Right forelimb (tissue), 1 donor: ENCODE results near the gene RIC8B.

Experiments used
- DNase-seq: peaks from one replicate; pipeline ENCODE4 v3.0.0-alpha.2; 2018

RIC8B gene

GRCh38 chr12:106759526-106760183 lies 14.8 kb upstream of the RIC8B start:
- DNase-seq, result no peak

GRCh38 chr12:106760184-106760531 lies 14.3 kb upstream of the RIC8B start:
- no peak for DNase-seq

DNA sequence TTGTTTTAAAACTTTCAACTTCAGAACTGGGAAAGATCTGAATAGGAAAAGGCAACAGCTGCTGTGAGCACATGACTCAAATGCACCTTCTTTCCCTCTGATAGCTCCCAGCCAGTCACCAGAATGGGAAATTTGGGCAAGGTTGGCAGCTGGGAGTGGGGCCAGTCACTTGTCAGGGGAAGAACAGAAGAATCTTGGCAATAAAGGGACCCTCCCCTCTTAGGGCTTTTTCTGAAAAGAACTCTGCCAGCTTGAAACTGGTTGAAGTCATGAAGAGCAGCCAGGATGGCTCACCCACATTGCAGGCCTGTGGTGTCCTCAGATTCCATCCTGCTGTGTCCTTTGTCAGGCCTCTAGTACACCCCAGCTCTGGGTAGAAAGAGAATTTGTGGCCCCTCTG lies 10.3 kb upstream of the RIC8B start:
- DNase-seq, result no peak

DNA sequence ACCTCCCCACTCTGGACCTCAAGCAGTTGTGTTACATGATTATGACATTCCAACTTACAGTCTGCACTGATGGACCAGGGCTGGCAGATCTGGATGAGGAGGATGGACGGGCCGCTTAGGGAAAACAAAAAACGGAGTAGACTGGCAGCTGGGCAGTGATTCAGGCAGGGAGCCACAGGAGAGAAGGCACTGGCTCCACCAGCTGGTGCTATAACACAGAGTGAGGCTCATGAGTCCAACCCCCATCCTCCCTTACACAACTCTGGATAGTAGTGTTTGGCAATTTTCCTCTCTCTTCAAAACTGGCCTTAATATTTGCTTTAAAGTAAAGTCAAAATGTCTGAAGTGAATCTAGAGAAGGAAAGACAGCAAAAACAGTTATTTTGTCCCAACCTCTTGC lies 9.7 kb upstream of the RIC8B start:
- no peak for DNase-seq

GRCh38 chr12:106766393-106766826 lies 8.1 kb upstream of the RIC8B start:
- no peak for DNase-seq

GRCh38 chr12:106767206-106767605 lies 7.3 kb upstream of the RIC8B start:
- DNase-seq, result no peak

DNA sequence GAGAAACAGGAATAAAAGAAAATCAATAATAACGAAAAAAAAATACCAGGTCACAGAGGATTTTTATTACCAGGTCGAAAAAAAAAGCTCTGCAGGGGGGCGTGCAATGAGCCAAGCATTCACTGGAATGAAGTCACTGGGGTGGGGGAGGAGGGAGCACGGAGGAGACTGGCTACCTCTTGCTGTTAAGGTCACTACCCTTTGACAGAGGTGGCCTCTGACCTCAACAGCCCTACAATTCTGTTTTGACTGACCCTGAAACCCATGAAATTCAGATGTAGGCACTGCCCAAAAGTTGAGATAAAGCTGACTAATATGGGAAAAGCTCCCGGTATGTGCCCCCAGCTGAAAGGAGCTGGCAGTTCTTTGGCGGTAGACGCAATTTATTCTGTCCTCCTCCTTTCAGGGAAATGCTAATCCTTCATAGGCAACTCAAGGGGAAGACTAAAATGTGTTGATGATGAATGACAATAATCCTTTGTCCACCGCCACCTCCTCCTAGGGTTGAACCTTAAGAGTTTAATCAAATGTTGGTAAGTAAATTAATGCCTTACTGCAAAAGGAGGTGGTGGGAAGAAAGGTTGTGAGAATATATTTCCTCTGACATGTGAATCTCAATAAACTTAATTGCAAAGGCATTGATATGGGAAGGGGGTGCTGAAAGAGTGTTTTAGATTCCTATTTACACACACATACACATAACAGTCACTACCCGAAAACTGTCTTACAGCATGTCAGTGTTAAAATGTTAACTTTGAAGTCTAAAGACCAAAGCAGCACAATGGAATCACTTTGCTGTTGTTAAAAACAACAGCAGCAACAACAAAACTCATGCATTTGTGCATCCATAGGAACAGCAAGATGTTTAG lies 6.3 kb upstream of the RIC8B start:
- no peak for DNase-seq

DNA sequence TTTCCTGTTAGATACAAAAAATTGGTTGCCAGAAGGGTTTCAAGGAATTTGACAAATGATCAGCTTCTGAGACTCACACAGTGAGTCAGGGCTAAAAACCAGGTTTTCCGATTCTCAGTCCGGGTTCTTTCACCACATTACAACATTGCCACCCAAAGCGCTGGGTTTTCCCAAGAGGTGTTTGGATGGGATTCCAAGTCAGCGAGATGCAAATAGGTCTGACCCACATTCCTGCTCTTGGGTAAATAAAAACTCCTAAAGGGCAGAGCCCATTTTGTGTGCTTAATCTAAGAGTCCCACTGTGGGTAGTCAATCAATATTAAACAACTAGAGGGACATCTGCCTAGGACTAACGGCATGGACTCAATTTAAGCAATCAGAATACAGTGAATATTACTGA lies 5.4 kb upstream of the RIC8B start:
- DNase-seq, result no peak

- no peak for DNase-seq
Measured at GRCh38 chr12:106769546-106769945, 4.9 kb upstream of the RIC8B start.

DNA sequence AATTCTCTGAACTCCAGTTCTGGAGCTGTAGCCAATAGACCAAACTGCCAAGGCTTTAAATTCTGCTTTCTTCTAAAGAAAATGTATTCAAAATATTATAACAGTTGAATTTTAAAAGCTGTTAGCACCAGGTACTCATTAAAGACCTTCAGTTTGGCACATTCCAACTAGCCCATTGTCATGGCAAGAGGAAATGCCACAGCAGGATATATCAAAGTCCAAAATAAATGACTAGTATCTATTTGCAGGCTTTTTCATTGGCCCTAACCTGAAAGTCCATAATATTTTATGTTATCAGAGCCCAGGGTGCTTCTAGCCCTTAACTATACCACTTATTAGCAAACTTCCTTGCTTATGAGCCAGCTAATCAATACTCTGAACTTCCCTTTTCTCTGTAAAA lies 3.1 kb upstream of the RIC8B start:
- DNase-seq, result no peak

DNA sequence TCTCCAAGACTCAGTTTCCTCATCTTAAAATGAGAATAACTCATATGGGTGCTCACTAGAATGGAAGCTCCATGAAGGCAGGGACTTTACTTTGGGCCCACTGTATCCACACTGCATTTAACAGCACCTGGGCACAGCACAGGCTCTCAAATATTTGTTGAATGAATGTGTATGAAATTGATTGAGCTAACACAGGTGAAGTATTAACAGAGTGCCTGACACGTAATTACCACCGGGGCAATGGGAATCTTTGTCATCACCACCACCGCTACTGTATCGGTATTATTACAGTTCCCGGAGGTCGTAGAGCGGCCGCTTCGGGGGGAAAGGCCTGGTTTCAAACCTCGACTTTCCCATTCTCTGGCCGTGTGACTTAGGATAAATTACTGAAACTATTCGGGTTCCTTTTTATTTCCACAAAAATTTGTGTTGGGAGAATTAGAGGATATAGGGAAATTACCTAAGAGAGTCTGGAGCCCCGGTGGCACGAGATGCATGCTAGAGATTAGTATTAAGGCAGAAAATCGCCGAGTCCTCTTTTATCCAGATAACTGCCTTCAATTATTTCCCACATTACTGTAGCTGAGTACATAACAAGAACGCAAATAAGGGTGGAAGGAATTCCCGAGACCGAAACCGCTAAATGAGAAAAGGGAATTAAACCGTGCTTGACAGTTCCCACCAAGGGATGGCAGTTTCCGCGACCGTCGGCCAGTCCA lies 1.0 kb upstream of the RIC8B start:
- DNase-seq, result no peak

- no peak for DNase-seq
Measured at GRCh38 chr12:106774808-106775524, 484 bp downstream of the RIC8B start.

GRCh38 chr12:106776897-106777296 lies 2.4 kb downstream of the RIC8B start:
- DNase-seq, result no peak

DNA sequence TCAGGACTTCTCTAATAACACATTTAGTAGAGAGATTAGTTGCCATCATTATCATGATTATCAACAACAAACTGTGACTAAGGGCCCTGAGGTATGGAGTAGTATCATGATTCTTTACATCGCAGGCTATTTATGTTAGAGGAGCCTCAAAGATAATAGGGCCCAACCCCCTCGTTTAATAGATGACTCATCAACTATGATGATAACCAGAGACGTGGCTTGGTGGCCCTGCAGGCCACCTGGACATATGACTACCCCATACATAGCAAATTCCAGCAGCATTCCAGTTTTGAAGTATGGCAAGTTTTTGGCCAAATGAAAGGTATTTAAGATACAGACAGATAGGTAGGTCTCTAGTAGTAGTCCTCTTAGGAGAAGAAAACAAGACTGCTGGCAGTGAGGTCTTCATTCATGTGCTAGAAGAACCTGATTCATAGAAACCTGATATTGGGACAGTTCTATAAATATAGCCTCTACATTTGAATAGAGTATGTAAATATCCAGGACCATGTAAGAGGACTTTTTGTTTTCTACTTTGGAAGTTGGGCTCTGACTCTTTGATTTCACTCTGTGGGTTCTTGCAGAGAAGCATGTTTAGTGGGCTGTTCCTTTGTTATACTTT lies 5.6 kb downstream of the RIC8B start:
- no peak for DNase-seq

DNA sequence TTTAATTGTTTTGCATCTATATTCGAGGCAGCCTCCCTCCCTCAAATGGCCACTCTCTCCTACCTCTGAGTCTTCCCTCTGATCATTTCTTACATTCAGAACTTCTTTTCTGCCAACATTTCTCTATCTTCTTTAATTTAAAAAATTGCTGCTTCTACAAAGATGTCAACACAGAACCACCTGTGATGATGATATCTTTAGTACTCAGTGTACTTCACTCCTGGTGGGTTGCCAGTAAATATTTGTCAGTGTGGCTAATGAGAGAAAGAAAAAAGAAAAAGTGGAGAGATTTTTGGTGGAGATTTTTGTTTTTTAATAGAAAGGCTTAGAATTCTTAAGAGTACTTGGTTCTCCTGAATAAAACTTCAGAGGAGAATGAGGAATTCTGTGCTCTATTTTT lies 8.1 kb downstream of the RIC8B start:
- DNase-seq, result no peak

DNA sequence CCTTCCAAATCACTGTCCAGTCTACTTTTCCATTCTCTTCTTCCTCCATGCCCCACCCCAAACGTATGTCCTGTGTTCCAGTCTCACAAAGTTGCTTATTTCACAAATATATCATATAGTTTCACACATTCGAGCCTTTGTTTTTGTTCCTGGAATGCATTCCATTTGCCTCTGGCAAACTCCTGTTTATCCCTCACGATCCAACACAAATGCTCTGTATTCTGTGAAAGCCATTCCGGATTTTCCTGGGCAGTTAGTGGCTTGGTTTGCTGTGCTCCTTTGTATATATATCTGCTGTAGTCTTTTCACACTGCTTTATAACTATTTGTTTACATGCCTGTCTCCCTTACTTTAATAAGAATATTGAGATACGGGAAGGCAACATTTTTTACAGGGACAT lies 9.0 kb downstream of the RIC8B start:
- no peak for DNase-seq

DNA sequence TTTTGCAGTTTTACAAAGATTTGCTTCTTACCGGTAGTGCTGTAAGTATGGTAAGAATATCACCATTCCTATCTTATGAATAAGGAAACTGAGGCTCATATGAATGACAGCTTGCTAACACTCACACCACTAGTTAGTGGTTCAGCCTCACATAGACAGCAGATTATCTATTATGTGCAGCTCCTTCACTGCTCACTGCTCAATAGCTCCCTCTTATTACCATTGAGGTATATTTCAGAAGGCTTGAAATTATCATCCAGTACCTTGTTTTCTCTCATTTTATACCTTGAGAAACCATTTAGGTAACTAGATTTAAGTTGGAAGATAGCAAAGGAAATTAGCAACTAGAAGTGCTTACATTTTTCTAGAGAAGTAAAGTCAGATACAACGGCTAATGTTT lies 15.5 kb downstream of the RIC8B start:
- DNase-seq, result no peak

DNA sequence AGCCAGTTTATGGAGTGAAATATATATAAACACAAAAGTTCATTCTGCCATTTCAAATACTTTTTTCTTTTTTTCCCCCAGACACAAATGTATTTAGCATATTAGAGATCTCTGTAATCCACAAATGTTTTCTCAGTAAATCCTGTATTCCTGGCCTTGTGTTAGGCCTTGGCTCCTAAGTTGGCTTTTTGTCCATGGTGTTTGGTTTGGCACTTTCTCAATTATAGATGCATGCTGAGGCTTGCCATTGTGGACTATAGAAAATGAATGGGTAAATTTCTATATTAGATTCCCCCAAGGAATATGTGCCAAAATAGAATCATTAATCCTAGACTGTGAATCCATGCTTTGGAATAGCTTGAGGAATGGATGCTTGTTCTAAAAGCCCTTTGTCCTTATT lies 17.0 kb downstream of the RIC8B start:
- DNase-seq, result no peak

GRCh38 chr12:106794369-106794768 lies 19.9 kb downstream of the RIC8B start:
- no peak for DNase-seq

GRCh38 chr12:106801167-106801708 lies 26.8 kb downstream of the RIC8B start:
- DNase-seq, result no peak

DNA sequence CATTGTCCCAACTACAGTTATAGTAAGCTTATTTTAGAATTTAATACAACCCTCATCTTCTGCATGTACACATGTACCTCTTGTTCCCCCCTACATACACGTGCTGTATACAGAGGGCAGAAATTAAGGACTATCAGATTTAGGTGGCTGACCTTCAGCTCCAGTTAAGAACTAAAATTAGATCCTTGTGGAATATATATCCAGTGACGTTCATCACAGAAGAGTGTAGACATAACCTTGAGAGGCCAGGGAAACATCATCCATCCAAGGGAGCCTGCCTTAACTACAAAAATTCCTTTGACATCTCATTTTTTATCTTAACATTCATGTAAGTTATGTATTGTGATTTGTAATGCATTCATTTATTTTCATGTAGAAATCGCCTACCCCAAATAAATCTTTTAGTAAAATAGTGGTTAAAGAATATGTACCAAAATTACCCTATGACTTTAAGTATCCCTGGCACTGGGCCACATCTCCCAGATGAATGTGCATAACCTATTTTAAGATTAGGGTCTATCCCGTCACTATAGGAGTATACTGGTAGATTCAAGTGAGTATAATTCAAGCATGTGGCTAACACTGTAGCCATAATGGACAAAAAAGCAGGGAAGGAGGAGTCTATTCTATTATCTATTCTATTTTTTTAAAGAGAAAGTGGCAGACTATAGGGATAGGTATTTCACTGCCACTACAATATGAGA lies 27.5 kb downstream of the RIC8B start:
- no peak for DNase-seq

GRCh38 chr12:106804668-106805067 lies 30.2 kb downstream of the RIC8B start:
- DNase-seq, result no peak
